ENCODE results near the gene OR14I1. TPM values are rescaled to one million over a fixed set of nuclear protein-coding genes. Genes with fewer than 3 reads are reported as not detected.

Gene OR14I1
- total RNA-seq, 4 donors from 2014 or later, result not detected

DNA sequence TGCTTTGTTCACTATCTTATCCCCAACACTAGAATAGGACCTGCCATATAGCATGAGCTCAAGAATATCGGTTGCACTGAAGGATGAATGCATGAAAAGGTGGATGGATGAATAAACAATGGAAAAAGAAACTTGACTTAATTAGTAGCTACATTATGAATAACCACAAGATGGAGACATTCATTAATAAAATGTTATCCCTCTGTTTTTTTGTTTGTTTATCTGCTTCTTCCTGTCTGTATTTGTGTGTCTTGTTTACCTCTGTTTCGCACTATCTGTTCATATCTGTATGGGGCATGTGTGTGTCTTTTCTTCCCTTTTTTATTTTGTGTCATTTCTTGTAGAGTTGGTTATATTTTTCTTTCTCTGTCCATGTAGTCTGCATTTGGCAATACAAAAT, 1.1 kb upstream of the OR14I1 start:
- TF ChIP-seq, protein P1, sequence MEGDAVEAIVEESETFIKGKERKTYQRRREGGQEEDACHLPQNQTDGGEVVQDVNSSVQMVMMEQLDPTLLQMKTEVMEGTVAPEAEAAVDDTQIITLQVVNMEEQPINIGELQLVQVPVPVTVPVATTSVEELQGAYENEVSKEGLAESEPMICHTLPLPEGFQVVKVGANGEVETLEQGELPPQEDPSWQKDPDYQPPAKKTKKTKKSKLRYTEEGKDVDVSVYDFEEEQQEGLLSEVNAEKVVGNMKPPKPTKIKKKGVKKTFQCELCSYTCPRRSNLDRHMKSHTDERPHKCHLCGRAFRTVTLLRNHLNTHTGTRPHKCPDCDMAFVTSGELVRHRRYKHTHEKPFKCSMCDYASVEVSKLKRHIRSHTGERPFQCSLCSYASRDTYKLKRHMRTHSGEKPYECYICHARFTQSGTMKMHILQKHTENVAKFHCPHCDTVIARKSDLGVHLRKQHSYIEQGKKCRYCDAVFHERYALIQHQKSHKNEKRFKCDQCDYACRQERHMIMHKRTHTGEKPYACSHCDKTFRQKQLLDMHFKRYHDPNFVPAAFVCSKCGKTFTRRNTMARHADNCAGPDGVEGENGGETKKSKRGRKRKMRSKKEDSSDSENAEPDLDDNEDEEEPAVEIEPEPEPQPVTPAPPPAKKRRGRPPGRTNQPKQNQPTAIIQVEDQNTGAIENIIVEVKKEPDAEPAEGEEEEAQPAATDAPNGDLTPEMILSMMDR (IDR thresholded peaks at IDR 0.05; ENCODE audit: low read depth), result no peak

GRCh38 chr1:248699099-248699498, 3.5 kb downstream of the OR14I1 start:
- TF ChIP-seq, protein P1 (IDR thresholded peaks at IDR 0.05; ENCODE audit: low read depth), result no peak

DNA sequence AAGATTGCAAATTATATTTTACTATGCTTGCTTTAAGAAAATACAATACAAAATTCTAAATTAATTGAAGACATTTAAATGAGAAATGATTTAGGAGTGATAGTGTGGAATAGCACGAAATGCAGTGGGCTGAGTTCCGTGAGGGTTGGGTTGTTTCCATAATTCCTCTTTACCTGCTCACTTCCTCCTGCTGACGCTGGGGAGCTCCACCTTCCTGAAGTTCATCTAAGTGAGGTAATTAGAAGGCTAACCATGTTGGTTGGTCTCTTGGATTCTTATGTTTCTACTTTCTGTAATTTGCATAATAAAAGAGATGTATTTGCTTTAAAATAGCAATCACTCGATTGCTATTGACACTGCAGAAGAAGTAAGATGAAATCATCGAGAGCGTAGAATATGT, 4.7 kb downstream of the OR14I1 start:
- TF ChIP-seq, protein P1 (IDR thresholded peaks at IDR 0.05; ENCODE audit: low read depth), result no peak

DNA sequence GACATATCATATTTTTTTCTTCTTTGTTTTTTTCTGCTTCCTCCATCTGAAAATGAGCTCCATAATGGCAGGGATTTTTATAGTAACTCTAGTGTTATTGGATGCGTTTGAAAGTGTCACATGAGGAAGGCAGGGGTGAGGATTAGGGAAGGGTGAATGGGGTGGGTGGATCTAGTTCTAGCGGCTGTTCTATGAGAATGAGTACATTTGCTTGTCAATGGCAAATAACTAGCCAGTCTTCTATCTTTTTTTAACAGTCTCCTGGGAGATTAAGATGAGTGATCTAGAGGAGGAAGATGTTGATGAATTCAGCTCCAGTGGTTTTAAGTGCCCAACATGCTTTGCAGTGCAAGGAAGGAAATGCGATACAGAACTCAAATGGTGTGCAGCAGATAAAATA, 5.8 kb downstream of the OR14I1 start:
- TF ChIP-seq, protein P1 (IDR thresholded peaks at IDR 0.05; ENCODE audit: low read depth), result no peak

DNA sequence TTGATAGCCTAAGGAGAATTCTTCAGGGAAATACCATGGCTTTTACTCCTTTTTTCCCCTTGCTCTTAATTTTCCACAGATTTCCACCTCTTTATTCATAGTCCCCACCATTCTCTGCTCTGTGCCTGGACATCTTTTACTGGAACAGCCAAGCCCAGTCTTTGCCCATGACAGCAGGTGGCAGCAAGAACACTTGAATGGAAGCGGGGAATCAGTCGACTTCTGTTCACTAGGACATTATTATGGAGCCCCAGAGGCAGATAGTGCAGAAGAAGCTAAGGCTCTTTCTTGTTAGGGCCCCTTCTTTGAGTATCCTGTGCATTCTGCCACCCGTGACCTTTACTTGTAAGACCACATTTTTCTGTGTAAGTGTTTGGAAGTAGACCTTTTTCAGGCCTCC, 6.3 kb downstream of the OR14I1 start:
- TF ChIP-seq, protein P1 (IDR thresholded peaks at IDR 0.05; ENCODE audit: low read depth), result no peak

GRCh38 chr1:248695451-248696132, 7.0 kb downstream of the OR14I1 start:
- TF ChIP-seq, protein P1 (IDR thresholded peaks at IDR 0.05; ENCODE audit: low read depth), result no peak

- TF ChIP-seq, protein P1 (IDR thresholded peaks at IDR 0.05; ENCODE audit: low read depth), result no peak
Measured at GRCh38 chr1:248691567-248692155, 10.9 kb downstream of the OR14I1 start.
